GM12875 (cell line): ENCODE results near the gene MGAT4B.
"Not testable (repeated sequence)": the region's sequence is repeated elsewhere in the genome, so short reads cannot be mapped to it uniquely, and the experiment has no call there.

Experiments
- H3K4me3 ChIP-seq: one replicate; pipeline ENCODE4 v1.5.1; 2011; ENCODE audit warnings: low read depth, low read length, control low read depth
- CTCF ChIP-seq: IDR thresholded peaks from 2 replicates; pipeline ENCODE4 v1.5.1; 2011; ENCODE audit warnings: low read depth, mild to moderate bottlenecking, control low read depth, inconsistent platforms, low read length, moderate library complexity, borderline replicate concordance; ENCODE audit not compliant: insufficient read depth

Gene MGAT4B

DNA sequence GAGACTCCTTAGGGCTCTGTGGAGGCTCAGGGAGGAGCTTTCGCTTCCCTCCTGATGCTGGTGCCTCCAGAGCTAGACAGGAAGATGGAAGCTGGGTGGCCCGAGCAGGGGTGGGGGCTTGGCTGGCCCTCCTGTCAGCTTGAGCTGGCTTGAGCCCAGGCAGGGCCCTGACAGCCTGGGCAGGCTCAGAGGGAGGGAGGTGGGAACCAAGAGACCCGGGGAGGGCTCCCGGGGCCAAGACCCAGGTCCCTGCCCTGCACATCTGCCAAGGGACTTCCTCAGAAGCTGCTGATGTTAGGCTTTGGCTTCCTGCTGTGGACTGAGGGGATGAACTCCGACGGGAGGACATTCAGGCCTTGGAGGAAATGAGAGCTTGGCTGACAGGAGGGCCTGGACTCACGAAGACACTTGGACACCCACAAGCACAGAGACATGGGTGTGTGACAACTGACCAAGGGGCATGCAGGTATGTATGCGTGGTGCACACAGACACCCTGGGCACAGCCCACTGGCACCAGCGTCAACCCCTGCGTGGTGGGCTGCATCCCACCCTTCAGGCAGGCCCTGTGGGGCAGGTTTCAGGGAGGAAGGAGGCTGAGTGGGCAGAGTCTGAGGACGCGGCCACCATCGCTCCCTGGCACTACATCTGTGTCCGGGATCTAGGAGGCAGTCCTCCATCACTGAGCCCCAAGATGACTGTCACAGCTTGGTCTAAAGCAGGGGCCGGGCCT lies 14.6 kb downstream of the MGAT4B start:
- TF ChIP-seq CTCF: no peak
- H3K4me3 ChIP-seq: no peak overlapping the region

DNA sequence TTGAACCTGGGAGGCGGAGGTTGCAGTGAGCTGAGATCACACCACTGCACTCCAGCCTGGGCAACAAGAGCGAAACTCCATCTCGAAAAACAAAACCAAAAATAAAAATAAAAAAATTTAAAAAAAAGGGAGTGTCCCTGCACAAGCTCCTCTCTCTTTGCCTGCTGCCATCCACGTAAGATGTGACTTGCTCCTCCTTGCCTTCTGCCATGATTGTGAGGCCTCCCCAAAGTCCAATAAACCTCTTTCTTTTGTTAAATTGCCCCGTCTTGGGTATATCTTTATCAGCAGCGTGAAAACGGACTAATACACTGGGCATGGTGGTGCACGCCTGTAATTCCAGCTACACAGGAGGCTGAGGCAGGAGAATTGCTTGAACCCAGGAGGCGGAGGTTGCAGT lies 17.4 kb downstream of the MGAT4B start:
- not testable (repeated sequence) for H3K4me3 ChIP-seq

- no peak overlapping the region for H3K4me3 ChIP-seq
- no peak for TF ChIP-seq CTCF
These were observed 18.3 kb downstream of the MGAT4B start for GRCh38 chr5:179788193-179788854.

GRCh38 chr5:179786861-179787260 lies 19.8 kb downstream of the MGAT4B start:
- H3K4me3 ChIP-seq: no peak overlapping the region
- no peak for TF ChIP-seq CTCF

DNA sequence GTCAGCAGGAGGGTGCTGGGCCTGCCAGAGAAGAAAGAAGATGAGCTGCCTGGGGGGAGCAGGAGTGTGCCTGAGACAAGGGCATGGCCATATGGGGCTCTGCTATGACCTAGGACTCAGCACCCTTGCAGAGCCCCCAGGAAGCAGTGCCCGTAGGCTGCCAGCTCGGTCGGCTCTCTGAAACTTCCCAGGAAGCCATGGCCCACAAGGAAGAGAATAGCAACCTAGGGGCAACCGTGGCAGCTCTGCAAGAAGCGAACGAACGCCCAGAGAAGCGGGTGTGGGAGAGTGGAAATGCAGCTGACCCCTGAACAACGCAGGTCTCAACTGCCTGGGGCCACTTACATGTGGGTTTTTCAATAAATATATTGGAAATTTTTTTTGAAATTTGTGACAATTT lies 23.5 kb downstream of the MGAT4B start:
- H3K4me3 ChIP-seq: no peak overlapping the region
- no peak for TF ChIP-seq CTCF

DNA sequence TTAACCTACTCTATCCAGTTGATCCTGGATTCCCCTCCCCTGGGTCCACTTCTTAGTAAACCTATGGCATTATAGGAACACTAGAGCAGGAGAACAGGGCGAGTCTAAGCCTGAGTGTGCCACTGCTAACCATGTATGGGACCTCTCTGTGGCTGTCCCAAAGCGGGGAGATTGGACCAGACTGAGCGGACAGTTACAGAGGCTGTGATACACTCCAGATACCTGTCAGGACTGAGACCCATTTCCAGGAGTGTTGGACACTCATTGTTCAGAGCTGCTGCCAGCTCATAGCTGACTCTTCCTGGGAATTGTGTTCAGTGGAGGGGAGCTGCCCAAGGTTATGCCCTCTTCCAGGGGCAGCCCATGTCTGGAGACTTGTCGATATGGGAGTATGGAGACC lies 24.8 kb downstream of the MGAT4B start:
- TF ChIP-seq CTCF: no peak
- H3K4me3 ChIP-seq: no peak overlapping the region

GRCh38 chr5:179780362-179780761 lies 26.3 kb downstream of the MGAT4B start:
- no peak for TF ChIP-seq CTCF
- no peak overlapping the region for H3K4me3 ChIP-seq

DNA sequence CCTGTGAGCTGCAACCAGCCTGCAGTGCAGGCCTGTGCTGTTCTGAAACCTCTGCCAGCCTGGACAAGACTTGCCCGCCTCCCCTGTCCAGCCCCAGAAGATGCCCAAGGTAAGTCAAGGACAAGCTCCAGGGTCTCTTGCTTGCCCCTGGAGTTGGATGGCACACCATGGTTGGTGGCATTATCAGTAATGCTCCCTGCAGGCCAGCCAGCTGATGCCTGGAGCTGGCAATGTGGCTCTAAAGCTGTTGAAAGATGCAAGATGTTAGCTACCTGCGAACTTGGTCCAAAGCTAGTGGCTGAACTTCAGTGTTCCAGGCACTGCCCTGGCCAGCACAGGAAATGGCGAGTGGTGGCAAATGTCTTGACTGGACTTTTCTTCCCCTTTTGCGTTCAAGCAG lies 26.8 kb downstream of the MGAT4B start:
- H3K4me3 ChIP-seq: no peak overlapping the region
- no peak for TF ChIP-seq CTCF
